ENCODE measurements around the gene UGT1A8.

GRCh38 chr2:233778030-233778429 is 160.6 kb downstream of the UGT1A8 start, which contains the start of gene MROH2A:
- TF ChIP-seq SUZ12 (IDR thresholded peaks at IDR 0.05) (no peak), TARDBP (IDR thresholded peaks at IDR 0.05) (no peak)
